Coronary artery (tissue), 2 donors: ENCODE measurements around the gene RAB12.
"Not testable (repeated sequence)": the region's sequence is repeated elsewhere in the genome, so short reads cannot be mapped to it uniquely, and the experiment has no call there.

Source experiments
- DNase-seq: peaks from one replicate; pipeline ENCODE4 v3.0.0-alpha.2; 2017; ENCODE audit warnings: low spot score
- H3K27ac ChIP-seq, 2 donors: fragments of 200-600 bp; sonication (generic); one replicate each; pipeline ENCODE4 v1.5.1; 2016 to 2019
- H3K4me3 ChIP-seq: fragments of 200-600 bp; sonication (generic); 2 replicates; pipeline ENCODE4 v1.5.1; 2016; ENCODE audit warnings: mild to moderate bottlenecking, moderate library complexity
- CTCF ChIP-seq: fragments of 200-600 bp; sonication (generic); IDR thresholded peaks from one replicate; pipeline ENCODE4 v1.5.1; 2019; ENCODE audit warnings: antibody characterized with exemption

The RAB12 gene

GRCh38 chr18:8608795-8609658 lies at the start of gene RAB12:
RAB12 (plus strand) TSS chr18:8609437; CDS start chr18:8609440, 3 bp downstream.
- H3K27ac ChIP-seq: peak within 1 kb of the TSS; percentile 76 to 88
- DNase-seq: peak; percentile 85
- peak; percentile 54 for TF ChIP-seq CTCF
- H3K4me3 ChIP-seq: peak within 1 kb of the TSS; percentile 90

GRCh38 chr18:8559612-8560186 lies 49.5 kb upstream of the RAB12 start:
- Histone ChIP-seq H3K27ac (no peak overlapping the region), H3K4me3 (no peak overlapping the region)
- no peak for DNase-seq
- TF ChIP-seq CTCF: no peak

GRCh38 chr18:8561123-8561910 lies 47.9 kb upstream of the RAB12 start:
- no peak for TF ChIP-seq CTCF
- no peak overlapping the region for H3K27ac ChIP-seq
- H3K4me3 ChIP-seq: no peak overlapping the region
- DNase-seq: no peak

GRCh38 chr18:8562070-8562469 lies 47.2 kb upstream of the RAB12 start:
- DNase-seq: no peak
- Histone ChIP-seq H3K4me3 (no peak overlapping the region), H3K27ac (no peak overlapping the region)
- TF ChIP-seq CTCF: no peak

- DNase-seq: no peak
- no peak overlapping the region for H3K27ac ChIP-seq
- no peak overlapping the region for H3K4me3 ChIP-seq
- no peak for TF ChIP-seq CTCF
Measured at GRCh38 chr18:8562919-8563318, 46.3 kb upstream of the RAB12 start.

- no peak for TF ChIP-seq CTCF
- Histone ChIP-seq H3K27ac (no peak overlapping the region), H3K4me3 (no peak overlapping the region)
- DNase-seq: no peak
Measured at GRCh38 chr18:8571399-8571798, 37.8 kb upstream of the RAB12 start.

GRCh38 chr18:8573766-8574165 lies 35.5 kb upstream of the RAB12 start:
- not testable (repeated sequence) for DNase-seq, H3K4me3 ChIP-seq, H3K27ac ChIP-seq
